GM12872 (cell line): ENCODE data around the gene FSTL5.

Experiments
- CTCF ChIP-seq: IDR thresholded peaks from 3 replicates; pipeline ENCODE4 v1.5.1; 2011; ENCODE audit warnings: low read depth, mild to moderate bottlenecking, low read length, moderate library complexity; ENCODE audit not compliant: insufficient read depth

The FSTL5 gene

DNA sequence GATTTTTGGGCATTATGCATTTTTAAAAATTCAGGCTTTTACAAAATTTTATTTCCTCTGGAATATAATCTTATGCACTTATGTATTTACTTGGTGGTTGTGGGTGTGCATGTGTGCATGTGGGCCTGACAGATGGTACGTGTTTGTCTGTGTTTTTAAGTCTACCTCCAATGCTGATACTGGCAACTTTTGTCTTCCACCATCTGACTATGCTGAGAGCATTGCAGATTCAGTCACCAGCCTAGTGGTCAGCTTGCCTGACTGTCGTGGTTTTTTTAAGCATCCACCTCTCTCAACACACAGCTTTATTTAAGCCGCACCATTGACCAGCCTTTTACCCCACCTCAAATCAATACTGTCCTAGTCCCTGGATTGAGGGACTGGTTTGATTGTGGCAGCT, 37.1 kb downstream of the FSTL5 start:
- no peak for TF ChIP-seq CTCF

DNA sequence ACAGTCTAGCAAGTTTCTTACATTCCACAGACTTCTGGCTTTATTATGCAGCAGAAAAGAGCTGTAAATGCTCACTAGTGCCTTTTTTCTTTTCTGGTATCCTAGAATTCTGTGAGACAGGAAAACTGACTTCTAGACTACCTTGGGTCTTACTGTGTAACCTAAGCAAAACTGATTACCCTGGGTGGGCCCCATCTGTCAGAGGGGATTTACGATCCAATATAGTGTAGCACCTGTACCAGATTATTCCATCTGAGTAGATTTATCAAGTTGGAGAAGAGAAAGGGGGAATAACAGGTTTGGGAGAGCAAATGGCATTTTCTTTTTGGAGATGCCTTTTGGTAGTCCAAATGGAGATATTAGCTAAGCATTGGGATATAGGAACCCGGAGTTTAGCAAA, 46.7 kb downstream of the FSTL5 start:
- TF ChIP-seq CTCF, result no peak

DNA sequence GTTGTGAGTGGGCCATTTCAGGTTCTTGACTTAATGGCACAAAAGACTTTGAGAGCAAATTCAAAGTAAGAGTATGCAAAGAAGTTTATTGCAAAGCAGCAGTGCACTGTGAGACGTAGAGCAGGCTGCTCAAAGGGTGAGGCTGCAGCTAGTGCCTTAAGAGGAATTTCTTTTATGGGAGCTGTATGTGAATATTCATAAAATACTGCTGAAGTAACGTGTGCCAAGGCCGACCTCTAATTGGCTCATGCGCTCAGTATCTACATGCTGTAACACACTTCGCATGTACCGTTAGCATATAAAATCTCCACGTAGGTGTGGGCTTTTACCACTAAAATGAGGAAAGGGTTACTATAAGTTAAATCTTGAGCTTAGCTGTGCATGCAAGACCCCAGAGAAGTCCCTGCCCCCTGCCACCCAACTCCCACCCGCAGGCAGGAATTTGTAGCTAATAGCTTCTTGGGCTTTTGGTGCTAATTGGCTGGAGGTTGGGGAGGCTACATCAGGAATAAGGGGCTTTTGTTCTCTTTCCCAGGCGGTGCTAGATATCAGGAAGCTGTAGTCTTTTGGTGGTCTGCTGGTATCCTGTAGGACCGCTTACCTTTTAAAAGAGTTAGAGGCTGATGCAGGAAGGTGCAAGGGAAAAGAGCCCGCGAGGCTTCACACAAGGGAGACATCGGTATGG, 47.6 kb downstream of the FSTL5 start:
- no peak for TF ChIP-seq CTCF

DNA sequence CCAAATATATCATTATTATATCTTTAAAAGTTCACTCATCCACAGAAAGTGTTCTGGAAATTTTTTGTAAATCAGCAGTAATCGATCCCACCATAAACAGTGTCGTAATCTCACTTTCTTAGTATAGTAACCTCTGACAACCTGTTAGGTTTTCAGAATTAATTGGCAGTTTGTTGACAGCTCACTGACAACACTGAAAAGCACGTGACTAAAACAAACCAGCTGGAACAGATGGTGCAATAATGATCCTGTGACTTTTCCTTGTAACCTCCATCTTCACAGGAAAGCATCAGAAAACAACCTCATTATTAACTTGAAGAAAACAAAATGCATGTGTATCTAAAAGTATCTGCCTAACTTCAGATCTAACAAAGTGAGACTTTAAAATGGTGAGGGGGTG, 48.5 kb downstream of the FSTL5 start:
- no peak for TF ChIP-seq CTCF

DNA sequence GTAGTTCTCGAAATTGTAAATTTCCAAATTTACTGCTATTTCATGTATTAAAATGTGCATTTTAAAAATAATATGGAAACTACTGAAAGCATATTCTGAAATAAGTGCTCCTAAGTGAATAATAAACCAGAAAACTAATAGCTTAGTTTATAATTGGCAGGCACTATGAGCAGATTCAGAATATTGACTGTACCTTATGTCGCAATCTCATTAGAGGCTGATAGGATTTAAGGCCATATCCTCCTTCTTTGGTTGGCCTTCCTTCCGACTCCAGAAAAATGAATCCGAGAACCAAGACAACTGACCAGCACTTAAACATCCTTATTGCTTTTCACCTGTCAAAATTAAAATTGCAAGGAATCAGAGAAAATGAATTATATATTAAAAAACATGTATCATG, 52.7 kb downstream of the FSTL5 start:
- TF ChIP-seq CTCF, result no peak

- no peak for TF ChIP-seq CTCF
Measured at GRCh38 chr4:162104459-162105124, 59.2 kb downstream of the FSTL5 start.

GRCh38 chr4:162102713-162103112, 61.1 kb downstream of the FSTL5 start:
- no peak for TF ChIP-seq CTCF
